ENCODE results near the gene PCYOX1L. TPM values are rescaled to one million over a fixed set of nuclear protein-coding genes. Genes with fewer than 3 reads are reported as not detected.

Gene PCYOX1L
- total and polyA plus RNA-seq, 2 donors: 7.8 to 8.1 TPM

GRCh38 chr5:149348518-149348917 lies 9.3 kb upstream of the PCYOX1L start:
- H3K27ac ChIP-seq (ENCODE audit: low read depth): no peak overlapping the region
- no peak overlapping the region for H3K4me3 ChIP-seq (ENCODE audit: low read depth, low read length)
- WGBS: 73% methylated on average over 1 of the region's 1 CpG
- H3K36me3 ChIP-seq (ENCODE audit: insufficient read depth): peaks cover 6% of the 10 kb centered on the region
- no peaks in the 10 kb centered on the region for H3K4me1 ChIP-seq (ENCODE audit: insufficient read depth)
- DNase-seq (ENCODE audit: extremely low spot score): no peak

DNA sequence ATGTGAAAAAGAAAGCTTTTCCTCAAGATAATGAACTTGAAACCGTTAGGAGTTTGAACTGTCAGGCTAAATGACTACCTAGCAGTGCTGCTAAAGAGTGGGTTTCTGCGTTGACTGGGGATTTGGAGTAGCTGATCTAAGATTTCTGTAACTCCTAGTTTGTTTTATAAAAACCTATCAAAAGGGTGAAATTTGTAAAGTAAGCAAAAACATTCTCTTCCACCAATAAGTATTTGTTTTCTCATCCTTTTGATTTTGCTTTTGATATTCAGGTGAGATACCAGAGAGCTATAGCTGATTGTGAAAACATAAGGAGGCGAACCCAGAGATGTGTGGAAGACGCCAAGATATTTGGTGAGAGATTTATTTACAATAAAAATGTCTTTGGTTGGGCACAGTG lies 8.5 kb upstream of the PCYOX1L start:
- WGBS: 88% methylated on average over 4 of the region's 4 CpGs
- no peak overlapping the region for H3K4me3 ChIP-seq (ENCODE audit: low read depth, low read length)
- no peak overlapping the region for H3K27ac ChIP-seq (ENCODE audit: low read depth)
- DNase-seq (ENCODE audit: extremely low spot score): no peak
- no peaks in the 10 kb centered on the region for H3K4me1 ChIP-seq (ENCODE audit: insufficient read depth)
- H3K36me3 ChIP-seq (ENCODE audit: insufficient read depth): peaks cover 6% of the 10 kb centered on the region

DNA sequence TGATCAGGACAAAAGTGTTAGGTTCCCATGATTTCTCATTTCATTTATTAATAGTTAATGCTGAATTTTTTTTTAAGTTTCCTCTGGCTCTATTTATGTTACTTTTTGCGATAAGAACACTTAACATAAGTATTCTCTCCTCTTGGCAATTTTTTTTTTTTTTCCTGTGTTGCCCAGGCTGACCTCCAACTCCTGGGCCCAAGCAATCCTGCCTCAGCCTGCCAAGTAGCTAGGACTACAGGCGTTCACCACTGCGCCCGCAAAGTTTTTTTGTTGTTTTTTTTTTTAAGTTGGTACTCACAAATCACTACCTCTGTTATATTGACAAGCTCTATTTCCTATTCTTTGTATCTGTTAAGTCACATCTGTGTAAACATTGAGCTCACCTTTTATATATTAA lies 5.7 kb upstream of the PCYOX1L start:
- Histone ChIP-seq H3K4me3 (ENCODE audit: low read depth, low read length) (no peak overlapping the region), H3K36me3 (ENCODE audit: insufficient read depth) (peaks cover 6% of the 10 kb centered on the region), H3K27ac (ENCODE audit: low read depth) (no peak overlapping the region), H3K4me1 (ENCODE audit: insufficient read depth) (no peaks in the 10 kb centered on the region)
- WGBS: 87% methylated on average over 4 of the region's 4 CpGs
- no peak for DNase-seq (ENCODE audit: extremely low spot score)

GRCh38 chr5:149353911-149354310 lies 3.9 kb upstream of the PCYOX1L start:
- no peak overlapping the region for H3K27ac ChIP-seq (ENCODE audit: low read depth)
- H3K36me3 ChIP-seq (ENCODE audit: insufficient read depth): peaks cover 6% of the 10 kb centered on the region
- no peak for DNase-seq (ENCODE audit: extremely low spot score)
- 95% methylated on average over 2 of the region's 2 CpGs for WGBS
- no peaks in the 10 kb centered on the region for H3K4me1 ChIP-seq (ENCODE audit: insufficient read depth)
- no peak overlapping the region for H3K4me3 ChIP-seq (ENCODE audit: low read depth, low read length)

GRCh38 chr5:149355688-149356087 lies 2.2 kb upstream of the PCYOX1L start:
- Histone ChIP-seq H3K27ac (ENCODE audit: low read depth) (no peak overlapping the region), H3K36me3 (ENCODE audit: insufficient read depth) (peaks cover under 1% of the 10 kb centered on the region), H3K4me3 (ENCODE audit: low read depth, low read length) (no peak overlapping the region), H3K4me1 (ENCODE audit: insufficient read depth) (no peaks in the 10 kb centered on the region)
- WGBS: 95% methylated on average over 1 of the region's 1 CpG
- DNase-seq (ENCODE audit: extremely low spot score): no peak

- DNase-seq (ENCODE audit: extremely low spot score): no peak
- Histone ChIP-seq H3K36me3 (ENCODE audit: insufficient read depth) (no peaks in the 10 kb centered on the region), H3K27ac (ENCODE audit: low read depth) (no peak overlapping the region), H3K4me3 (ENCODE audit: low read depth, low read length) (no peak overlapping the region), H3K4me1 (ENCODE audit: insufficient read depth) (no peaks in the 10 kb centered on the region)
- 96% methylated on average over 8 of the region's 8 CpGs for WGBS
Observed at GRCh38 chr5:149356391-149356790, 1.5 kb upstream of the PCYOX1L start.

DNA sequence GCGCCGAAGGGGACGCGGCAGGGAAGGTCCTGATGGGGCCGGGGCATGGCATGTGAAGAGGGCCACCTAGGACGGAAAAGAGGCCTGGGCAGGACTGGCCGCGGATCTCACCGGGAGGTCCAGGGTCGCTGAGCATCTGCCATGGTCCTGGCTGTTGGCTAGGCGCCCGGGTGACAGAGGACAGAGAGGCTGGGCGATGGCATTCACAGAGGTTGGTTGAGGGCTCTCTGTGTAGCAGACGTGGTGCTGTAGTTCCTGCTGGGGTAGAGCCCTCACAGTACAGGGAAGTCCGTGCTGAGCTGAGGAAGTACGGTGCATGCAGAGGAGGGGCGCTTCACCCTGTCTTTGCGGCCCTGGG lies 427 bp downstream of the PCYOX1L start:
- 2% methylated on average over 18 of the region's 18 CpGs for WGBS
- no peak overlapping the region for H3K27ac ChIP-seq (ENCODE audit: low read depth)
- no peaks in the 10 kb centered on the region for H3K36me3 ChIP-seq (ENCODE audit: insufficient read depth)
- H3K4me1 ChIP-seq (ENCODE audit: insufficient read depth): no peaks in the 10 kb centered on the region
- H3K4me3 ChIP-seq (ENCODE audit: low read depth, low read length): peak overlapping the region; percentile 63
- DNase-seq (ENCODE audit: extremely low spot score): no peak

GRCh38 chr5:149358868-149359495 lies 1.1 kb downstream of the PCYOX1L start:
- H3K27ac ChIP-seq (ENCODE audit: low read depth): no peak overlapping the region
- H3K4me1 ChIP-seq (ENCODE audit: insufficient read depth): no peaks in the 10 kb centered on the region
- WGBS: 83% methylated on average over 8 of the region's 8 CpGs
- H3K36me3 ChIP-seq (ENCODE audit: insufficient read depth): no peaks in the 10 kb centered on the region
- no peak for DNase-seq (ENCODE audit: extremely low spot score)
- no peak overlapping the region for H3K4me3 ChIP-seq (ENCODE audit: low read depth, low read length)

- DNase-seq (ENCODE audit: extremely low spot score): no peak
- 90% methylated on average over 1 of the region's 1 CpG for WGBS
Observed at GRCh38 chr5:149360272-149360671, 2.4 kb downstream of the PCYOX1L start.

GRCh38 chr5:149362541-149362940 lies 4.7 kb downstream of the PCYOX1L start:
- Histone ChIP-seq H3K4me3 (ENCODE audit: low read depth, low read length) (no peak overlapping the region), H3K27ac (ENCODE audit: low read depth) (no peak overlapping the region), H3K4me1 (ENCODE audit: insufficient read depth) (no peaks in the 10 kb centered on the region), H3K36me3 (ENCODE audit: insufficient read depth) (no peaks in the 10 kb centered on the region)
- DNase-seq (ENCODE audit: extremely low spot score): no peak
- 88% methylated on average over 12 of the region's 12 CpGs for WGBS

More at GRCh38 chr5:149360272-149360671, 2.4 kb downstream of the PCYOX1L start:
- Histone ChIP-seq H3K4me3 (ENCODE audit: low read depth, low read length) (no peak overlapping the region), H3K4me1 (ENCODE audit: insufficient read depth) (no peaks in the 10 kb centered on the region), H3K27ac (ENCODE audit: low read depth) (no peak overlapping the region), H3K36me3 (ENCODE audit: insufficient read depth) (no peaks in the 10 kb centered on the region)

DNA sequence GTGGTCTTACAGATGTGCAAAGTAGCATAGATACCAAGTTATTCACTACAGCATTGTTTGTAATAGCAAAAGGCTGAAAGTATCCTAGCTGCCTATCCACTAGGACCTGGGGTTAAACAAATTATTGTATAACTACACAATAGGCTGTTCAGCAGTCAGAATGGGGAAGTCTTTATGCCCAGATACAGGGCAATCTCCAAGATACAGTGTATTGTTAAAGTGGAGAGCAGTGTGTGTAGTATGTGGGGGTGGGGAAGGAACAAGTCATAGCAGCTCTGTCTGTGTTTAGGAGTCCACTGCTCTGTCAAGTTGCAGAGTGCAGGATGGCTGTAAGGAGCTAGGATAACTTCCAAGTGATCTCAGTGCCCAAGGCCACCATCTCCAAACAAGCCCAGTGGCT lies 5.5 kb downstream of the PCYOX1L start:
- Histone ChIP-seq H3K4me3 (ENCODE audit: low read depth, low read length) (no peak overlapping the region), H3K36me3 (ENCODE audit: insufficient read depth) (no peaks in the 10 kb centered on the region), H3K4me1 (ENCODE audit: insufficient read depth) (no peaks in the 10 kb centered on the region), H3K27ac (ENCODE audit: low read depth) (no peak overlapping the region)
- no peak for DNase-seq (ENCODE audit: extremely low spot score)

DNA sequence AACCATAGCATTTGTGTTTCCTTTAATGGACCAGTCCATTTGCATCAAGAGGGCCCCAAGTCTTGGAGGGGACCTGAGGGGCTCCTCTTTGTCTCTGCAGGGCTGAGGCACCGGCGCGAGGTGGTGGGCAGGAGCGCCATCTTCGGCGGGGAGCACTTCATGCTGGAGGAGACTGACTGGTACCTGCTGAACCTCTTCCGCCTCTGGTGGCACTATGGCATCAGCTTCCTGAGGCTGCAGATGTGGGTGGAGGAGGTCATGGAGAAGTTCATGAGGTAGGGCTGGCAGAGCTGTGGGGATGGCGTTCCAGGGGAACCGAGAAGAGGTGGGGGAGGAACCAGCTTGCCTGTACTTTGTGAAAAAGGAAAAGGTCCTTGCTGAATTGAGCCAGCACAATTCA lies 6.1 kb downstream of the PCYOX1L start:
- H3K27ac ChIP-seq (ENCODE audit: low read depth): no peak overlapping the region
- H3K36me3 ChIP-seq (ENCODE audit: insufficient read depth): no peaks in the 10 kb centered on the region
- DNase-seq (ENCODE audit: extremely low spot score): no peak
- no peak overlapping the region for H3K4me3 ChIP-seq (ENCODE audit: low read depth, low read length)
- 96% methylated on average over 9 of the region's 9 CpGs for WGBS
- no peaks in the 10 kb centered on the region for H3K4me1 ChIP-seq (ENCODE audit: insufficient read depth)

DNA sequence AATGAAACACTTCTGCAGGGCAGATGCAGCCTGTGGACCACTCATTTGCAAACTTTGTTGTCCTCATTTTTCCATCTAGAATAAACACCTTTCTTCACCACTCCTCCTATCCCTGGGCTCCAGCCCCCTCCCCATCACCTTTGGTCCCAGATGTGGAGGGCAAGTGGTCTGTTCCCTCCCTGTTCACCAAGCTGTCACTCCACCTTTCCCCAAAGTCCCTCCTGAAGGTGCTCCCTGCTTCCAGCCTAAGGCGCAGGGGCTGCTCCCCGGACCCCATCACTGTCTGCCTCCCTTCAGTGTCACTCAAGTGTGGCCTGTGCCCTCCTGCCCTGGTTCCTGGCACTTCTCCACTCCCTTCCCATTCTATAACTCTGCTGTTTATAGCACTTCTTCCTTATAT lies 6.9 kb downstream of the PCYOX1L start:
- WGBS: 94% methylated on average over 2 of the region's 2 CpGs
- H3K27ac ChIP-seq (ENCODE audit: low read depth): no peak overlapping the region
- DNase-seq (ENCODE audit: extremely low spot score): no peak
- no peaks in the 10 kb centered on the region for H3K36me3 ChIP-seq (ENCODE audit: insufficient read depth)
- no peaks in the 10 kb centered on the region for H3K4me1 ChIP-seq (ENCODE audit: insufficient read depth)
- no peak overlapping the region for H3K4me3 ChIP-seq (ENCODE audit: low read depth, low read length)

GRCh38 chr5:149365418-149365817 lies 7.6 kb downstream of the PCYOX1L start:
- Histone ChIP-seq H3K36me3 (ENCODE audit: insufficient read depth) (no peaks in the 10 kb centered on the region), H3K27ac (ENCODE audit: low read depth) (no peak overlapping the region), H3K4me1 (ENCODE audit: insufficient read depth) (no peaks in the 10 kb centered on the region), H3K4me3 (ENCODE audit: low read depth, low read length) (no peak overlapping the region)
- WGBS: 89% methylated on average over 6 of the region's 6 CpGs
- DNase-seq (ENCODE audit: extremely low spot score): no peak

- Histone ChIP-seq H3K27ac (ENCODE audit: low read depth) (no peak overlapping the region), H3K36me3 (ENCODE audit: insufficient read depth) (no peaks in the 10 kb centered on the region), H3K4me3 (ENCODE audit: low read depth, low read length) (no peak overlapping the region), H3K4me1 (ENCODE audit: insufficient read depth) (no peaks in the 10 kb centered on the region)
- DNase-seq (ENCODE audit: extremely low spot score): no peak
- WGBS: 82% methylated on average over 1 of the region's 1 CpG
Observed at GRCh38 chr5:149366169-149366729, 8.4 kb downstream of the PCYOX1L start.

Measured in urinary bladder (tissue), 4 donors.